OCI-LY3 (cell line): ENCODE measurements around the gene AMOT.

Experiments used
- H2AFZ ChIP-seq: fragments of 200-600, 300-600 bp; shearing (Covaris generic); 2 replicates; pipeline ENCODE4 v1.6.0; 2014; ENCODE audit warnings: antibody characterized with exemption, low read depth, low read length
- H3K27ac ChIP-seq: fragments of 200-600, 300-600 bp; sonication (generic); 2 replicates; pipeline ENCODE4 v1.5.1; 2014; ENCODE audit warnings: mild to moderate bottlenecking, low read length, moderate library complexity, mixed read lengths
- H3K27me3 ChIP-seq: fragments of 200-600, 300-600 bp; sonication (generic); 2 replicates; pipeline ENCODE4 v1.6.1; 2014; ENCODE audit warnings: low read depth, low read length, mixed read lengths
- H3K36me3 ChIP-seq: fragments of 200-600, 300-600 bp; sonication (generic); replicated peaks from 2 replicates; pipeline ENCODE3; 2014; ENCODE audit warnings: low read depth, low read length, mixed read lengths
- H3K4me1 ChIP-seq: fragments of 300-600, 200-600 bp; sonication (generic); 2 replicates; pipeline ENCODE4 v1.6.1; 2014; ENCODE audit warnings: low read length, mixed read lengths
- H3K4me2 ChIP-seq: fragments of 200-600, 300-600 bp; sonication (generic); 2 replicates; pipeline ENCODE4 v1.6.1; 2014; ENCODE audit warnings: low read length, mixed read lengths
- H3K4me3 ChIP-seq: fragments of 300-600, 200-600 bp; sonication (generic); 2 replicates; pipeline ENCODE4 v1.5.1; 2014; ENCODE audit warnings: antibody characterized with exemption, mild to moderate bottlenecking, low read length, moderate library complexity
- H3K79me2 ChIP-seq: fragments of 300-600, 200-600 bp; shearing (Covaris generic); 2 replicates; pipeline ENCODE4 v1.6.1; 2014; ENCODE audit warnings: mild to moderate bottlenecking, low read length, mixed read lengths
- H3K9ac ChIP-seq: fragments of 300-600, 200-600 bp; shearing (Covaris generic); 2 replicates; pipeline ENCODE4 v1.6.0; 2014; ENCODE audit warnings: mild to moderate bottlenecking, low read length, moderate library complexity
- H3K9me3 ChIP-seq: fragments of 200-600, 300-600 bp; shearing (Covaris generic); 2 replicates; pipeline ENCODE4 v1.6.1; 2014; ENCODE audit warnings: low read length, mixed read lengths; ENCODE audit not compliant: insufficient read depth
- H4K20me1 ChIP-seq: fragments of 200-600, 300-600 bp; sonication (generic); 2 replicates; pipeline ENCODE4 v1.6.1; 2016; ENCODE audit warnings: low read length, mixed read lengths; ENCODE audit not compliant: insufficient read depth
- EZH2phosphoT487 ChIP-seq: fragments of 200-600 bp; shearing (Covaris generic); IDR thresholded peaks from 2 replicates; pipeline ENCODE4 v1.6.1; 2018; ENCODE audit warnings: antibody characterized with exemption, mixed run types, low read depth
- TF ChIP-seq, protein P1 (sequence below): fragments of 200-600, 300-600 bp; sonication (generic); IDR thresholded peaks from 2 replicates; pipeline ENCODE4 v1.5.1; 2014; ENCODE audit warnings: antibody characterized with exemption, low read length, low read depth

Gene AMOT

DNA sequence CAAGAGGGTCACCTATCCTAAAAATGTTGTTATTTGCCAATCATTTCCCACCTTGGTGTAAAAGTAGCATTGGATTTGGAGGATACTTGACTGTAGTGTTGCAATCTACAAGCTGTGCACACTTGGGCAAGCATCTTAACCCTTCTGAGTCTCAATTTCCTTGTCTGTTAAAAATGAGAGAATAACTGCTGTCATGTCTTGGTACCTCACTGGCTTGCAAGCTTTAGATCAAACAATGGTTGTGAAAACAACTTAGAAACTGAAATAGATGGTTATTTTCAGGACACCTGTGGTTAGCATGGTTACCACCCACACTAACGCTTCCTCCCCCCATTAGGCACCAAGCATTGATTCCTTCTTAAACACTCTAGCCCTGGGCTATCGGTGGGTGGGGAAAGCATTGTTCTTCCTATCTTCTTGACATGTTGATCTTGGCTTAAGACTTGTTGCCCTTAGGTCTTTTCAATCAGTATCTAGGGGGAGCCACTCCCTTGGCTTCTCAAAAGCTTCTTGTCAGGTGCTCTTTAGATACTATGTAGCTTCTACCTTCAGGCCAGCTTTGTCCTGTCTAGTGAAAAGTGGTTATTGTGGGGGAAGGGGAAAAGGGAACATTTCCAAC is 10.6 kb upstream of the AMOT start:
- peak overlapping the region; percentile 56 for H3K4me3 ChIP-seq
- no peaks in the 10 kb centered on the region for H3K27me3 ChIP-seq
- H3K9me3 ChIP-seq: no peaks in the 10 kb centered on the region
- H3K9ac ChIP-seq: peak overlapping the region; percentile 49; the same call in 1 of the 2 replicates
- no peaks in the 10 kb centered on the region for H4K20me1 ChIP-seq
- H2AFZ ChIP-seq: no peak overlapping the region
- peak overlapping the region; percentile 91 for H3K27ac ChIP-seq
- H3K4me2 ChIP-seq: peak overlapping the region; percentile 77
- no peaks in the 10 kb centered on the region for H3K79me2 ChIP-seq
- no peaks in the 10 kb centered on the region for H3K36me3 ChIP-seq
- H3K4me1 ChIP-seq: peaks cover 75% of the 10 kb centered on the region
- TF ChIP-seq, protein P1, sequence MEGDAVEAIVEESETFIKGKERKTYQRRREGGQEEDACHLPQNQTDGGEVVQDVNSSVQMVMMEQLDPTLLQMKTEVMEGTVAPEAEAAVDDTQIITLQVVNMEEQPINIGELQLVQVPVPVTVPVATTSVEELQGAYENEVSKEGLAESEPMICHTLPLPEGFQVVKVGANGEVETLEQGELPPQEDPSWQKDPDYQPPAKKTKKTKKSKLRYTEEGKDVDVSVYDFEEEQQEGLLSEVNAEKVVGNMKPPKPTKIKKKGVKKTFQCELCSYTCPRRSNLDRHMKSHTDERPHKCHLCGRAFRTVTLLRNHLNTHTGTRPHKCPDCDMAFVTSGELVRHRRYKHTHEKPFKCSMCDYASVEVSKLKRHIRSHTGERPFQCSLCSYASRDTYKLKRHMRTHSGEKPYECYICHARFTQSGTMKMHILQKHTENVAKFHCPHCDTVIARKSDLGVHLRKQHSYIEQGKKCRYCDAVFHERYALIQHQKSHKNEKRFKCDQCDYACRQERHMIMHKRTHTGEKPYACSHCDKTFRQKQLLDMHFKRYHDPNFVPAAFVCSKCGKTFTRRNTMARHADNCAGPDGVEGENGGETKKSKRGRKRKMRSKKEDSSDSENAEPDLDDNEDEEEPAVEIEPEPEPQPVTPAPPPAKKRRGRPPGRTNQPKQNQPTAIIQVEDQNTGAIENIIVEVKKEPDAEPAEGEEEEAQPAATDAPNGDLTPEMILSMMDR: peak; percentile 34; the same call in 1 of the 2 replicates
- no peak for TF ChIP-seq EZH2phosphoT487

DNA sequence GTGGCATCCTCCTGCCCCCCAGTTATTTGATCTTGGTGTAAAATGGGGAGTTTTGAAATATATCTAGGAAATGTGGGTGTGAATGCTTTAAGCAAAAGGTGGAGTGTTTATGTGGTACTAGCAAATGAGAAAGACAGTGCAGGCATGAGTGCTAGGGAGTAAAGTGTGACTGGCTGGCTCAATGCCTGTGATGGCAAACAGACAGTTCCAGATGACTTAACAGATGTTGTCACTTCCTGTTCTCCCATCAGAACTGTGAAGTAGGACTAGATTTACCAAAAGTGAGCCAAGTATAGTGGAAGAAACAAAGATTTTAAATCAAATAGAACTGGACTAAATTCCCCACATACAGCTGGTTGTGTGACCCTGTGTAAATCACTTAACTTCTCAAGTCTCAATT is 8.4 kb upstream of the AMOT start:
- Histone ChIP-seq H3K9ac (no peak overlapping the region), H3K36me3 (no peaks in the 10 kb centered on the region), H3K27me3 (no peaks in the 10 kb centered on the region), H3K4me1 (peaks cover 78% of the 10 kb centered on the region), H3K27ac (peak overlapping the region; percentile 24; the same call in 1 of the 2 replicates), H4K20me1 (no peaks in the 10 kb centered on the region), H2AFZ (no peak overlapping the region; the same call in 1 of the 2 replicates), H3K79me2 (no peaks in the 10 kb centered on the region), H3K4me3 (no peak overlapping the region), H3K9me3 (no peaks in the 10 kb centered on the region), H3K4me2 (peak overlapping the region; percentile 46; the same call in 1 of the 2 replicates)
- no peak for TF ChIP-seq EZH2phosphoT487
- TF ChIP-seq, protein P1: no peak

DNA sequence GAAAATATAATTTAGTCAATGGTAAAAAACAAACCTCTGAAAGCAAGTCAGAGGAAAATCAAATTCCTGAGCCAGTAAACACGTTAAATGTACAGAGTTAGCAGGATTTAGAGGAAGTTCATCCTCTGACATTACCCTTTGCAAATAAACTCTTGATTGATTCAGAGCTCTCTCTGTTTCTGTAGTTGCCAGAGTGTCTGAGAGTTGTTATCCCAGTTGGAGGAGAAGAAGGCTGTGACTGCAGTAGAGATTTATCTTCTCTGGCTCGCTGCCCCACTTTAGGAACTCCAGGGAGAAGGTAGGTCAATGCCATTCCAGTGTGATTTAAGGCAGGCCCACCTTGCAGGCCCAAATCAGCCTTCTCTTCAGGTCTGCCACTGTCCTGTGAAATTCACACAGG is 6.2 kb upstream of the AMOT start:
- Histone ChIP-seq H3K4me3 (no peak overlapping the region), H3K9ac (no peak overlapping the region), H3K27ac (no peak overlapping the region), H3K79me2 (no peaks in the 10 kb centered on the region), H4K20me1 (no peaks in the 10 kb centered on the region), H3K4me1 (peaks cover 77% of the 10 kb centered on the region), H3K27me3 (no peaks in the 10 kb centered on the region), H3K4me2 (no peak overlapping the region), H3K9me3 (no peaks in the 10 kb centered on the region), H3K36me3 (no peaks in the 10 kb centered on the region), H2AFZ (no peak overlapping the region)
- no peak for TF ChIP-seq EZH2phosphoT487
- TF ChIP-seq, protein P1: no peak

DNA sequence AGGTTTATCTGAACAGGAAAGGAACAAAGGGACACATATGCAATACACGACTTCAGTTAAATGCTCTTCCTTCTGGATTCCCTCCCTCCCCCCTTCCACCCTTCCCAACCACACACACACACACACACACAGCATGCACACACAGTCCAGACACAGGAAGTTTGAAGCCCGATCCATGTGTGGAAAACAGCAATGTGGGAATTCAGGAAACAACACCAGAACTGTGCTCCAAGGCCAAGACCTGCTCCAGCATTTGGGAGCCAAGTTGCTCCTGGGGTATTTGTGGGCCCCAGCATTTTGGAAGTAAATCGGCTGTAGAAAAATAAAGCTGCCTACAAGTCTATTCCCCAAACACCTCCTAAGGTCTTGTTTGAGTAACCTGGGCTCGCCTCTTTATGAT is 5.6 kb upstream of the AMOT start:
- H3K4me2 ChIP-seq: no peak overlapping the region
- no peaks in the 10 kb centered on the region for H3K36me3 ChIP-seq
- H3K4me3 ChIP-seq: no peak overlapping the region
- H4K20me1 ChIP-seq: no peaks in the 10 kb centered on the region
- no peaks in the 10 kb centered on the region for H3K9me3 ChIP-seq
- no peak overlapping the region for H2AFZ ChIP-seq
- H3K79me2 ChIP-seq: no peaks in the 10 kb centered on the region
- H3K27me3 ChIP-seq: no peaks in the 10 kb centered on the region
- peaks cover 73% of the 10 kb centered on the region for H3K4me1 ChIP-seq
- H3K9ac ChIP-seq: no peak overlapping the region
- H3K27ac ChIP-seq: no peak overlapping the region
- TF ChIP-seq, protein P1: no peak
- no peak for TF ChIP-seq EZH2phosphoT487
